Uterus (tissue), 2 donors: ENCODE measurements around the gene BNC2.

ENCODE experiments used
- CTCF ChIP-seq, 4 experiments: fragments of 200-600 bp in 2 of 4; fragments of 450-650 bp in 2 of 4; sonication (generic) in 2 of 4; IDR thresholded peaks; one replicate each; pipeline ENCODE4 v1.5.1; 2016 to 2019; ENCODE audit warnings: antibody characterized with exemption in 4 of 4, mild to moderate bottlenecking in 2 of 4, moderate library complexity in 1 of 4
- POLR2A ChIP-seq, 2 donors: fragments of 450-650 bp; IDR thresholded peaks; one replicate each; pipeline ENCODE4 v1.6.1; 2016; ENCODE audit warnings: antibody characterized with exemption in 2 of 2, mild to moderate bottlenecking in 1 of 2, moderate library complexity in 1 of 2

- TF ChIP-seq CTCF (IDR thresholded peaks at IDR 0.05) (no peak), POLR2A (IDR thresholded peaks at IDR 0.05) (no peak)
These were observed 327.2 kb downstream of the BNC2 start for GRCh38 chr9:16543225-16543624.
